Measurements from ENCODE around the gene MARVELD3. TPM values are rescaled to one million over a fixed set of nuclear protein-coding genes. Genes with fewer than 3 reads are reported as not detected.

The MARVELD3 gene
- total and polyA plus RNA-seq, 2 experiments from 2014 or later: 37.7 to 52.7 TPM

- Histone ChIP-seq H3K4me2 (no peak overlapping the region), H3K4me3 (no peak overlapping the region), H3K4me1 (ENCODE audit: insufficient read depth) (peaks cover 26% of the 10 kb centered on the region), H4K20me1 (ENCODE audit: insufficient read depth, poor library complexity, severe bottlenecking) (no peaks in the 10 kb centered on the region), H3K9me2 (replicated peaks; ENCODE audit: insufficient read depth) (no peaks in the 10 kb centered on the region), H3K27me3 (no peaks in the 10 kb centered on the region), H3K79me2 (no peaks in the 10 kb centered on the region), H2AFZ (no peak overlapping the region), H3K36me3 (replicated peaks; ENCODE audit: insufficient read depth, low read depth) (peaks cover 5% of the 10 kb centered on the region), H3K9me3 (ENCODE audit: low read depth) (no peaks in the 10 kb centered on the region), H3K27ac (no peak overlapping the region)
- no peak for DNase-seq (ENCODE audit: low spot score)
- TF ChIP-seq CTCF (IDR thresholded peaks at IDR 0.05; ENCODE audit: poor library complexity): no peak
- TF ChIP-seq EZH2phosphoT487 (IDR thresholded peaks at IDR 0.05; ENCODE audit: low read depth, severe bottlenecking, unreplicated experiment): no peak
- no peak for TF ChIP-seq EZH2 (IDR thresholded peaks at IDR 0.05; ENCODE audit: borderline replicate concordance)
- 62% methylated on average over 3 of the region's 3 CpGs for WGBS (ENCODE audit: low lambda C conversion rate, missing lambda C conversion rate)
Observed at GRCh38 chr16:71672125-71672524, 46.1 kb downstream of the MARVELD3 start.

- Histone ChIP-seq H3K36me3 (replicated peaks; ENCODE audit: insufficient read depth, low read depth) (peaks cover 5% of the 10 kb centered on the region), H3K4me3 (no peak overlapping the region)
Observed at GRCh38 chr16:71672803-71673581, 47.0 kb downstream of the MARVELD3 start.

GRCh38 chr16:71673582-71673973 is 47.6 kb downstream of the MARVELD3 start:
- peaks cover 5% of the 10 kb centered on the region for H3K36me3 ChIP-seq (replicated peaks; ENCODE audit: insufficient read depth, low read depth)
- no peak overlapping the region for H3K27ac ChIP-seq
- peaks cover 16% of the 10 kb centered on the region for H3K4me1 ChIP-seq (ENCODE audit: insufficient read depth)
- no peaks in the 10 kb centered on the region for H3K9me3 ChIP-seq (ENCODE audit: low read depth)
- no peaks in the 10 kb centered on the region for H3K27me3 ChIP-seq
- no peaks in the 10 kb centered on the region for H4K20me1 ChIP-seq (ENCODE audit: insufficient read depth, poor library complexity, severe bottlenecking)
- no peak for DNase-seq (ENCODE audit: low spot score)
- no peak overlapping the region for H3K4me3 ChIP-seq
- no peak overlapping the region for H2AFZ ChIP-seq
- H3K79me2 ChIP-seq: no peaks in the 10 kb centered on the region
- H3K4me2 ChIP-seq: no peak overlapping the region
- no peaks in the 10 kb centered on the region for H3K9me2 ChIP-seq (replicated peaks; ENCODE audit: insufficient read depth)
- TF ChIP-seq EZH2phosphoT487 (IDR thresholded peaks at IDR 0.05; ENCODE audit: low read depth, severe bottlenecking, unreplicated experiment) (no peak), CTCF (IDR thresholded peaks at IDR 0.05; ENCODE audit: poor library complexity) (no peak), EZH2 (IDR thresholded peaks at IDR 0.05; ENCODE audit: borderline replicate concordance) (no peak)
- 86% methylated on average over 1 of the region's 1 CpG for WGBS (ENCODE audit: low lambda C conversion rate, missing lambda C conversion rate)

More at GRCh38 chr16:71672803-71673581, 47.0 kb downstream of the MARVELD3 start:
- no peak overlapping the region for H2AFZ ChIP-seq
- H3K27me3 ChIP-seq: no peaks in the 10 kb centered on the region
- no peak for DNase-seq (ENCODE audit: low spot score)
- no peaks in the 10 kb centered on the region for H3K79me2 ChIP-seq
- TF ChIP-seq EZH2phosphoT487 (IDR thresholded peaks at IDR 0.05; ENCODE audit: low read depth, severe bottlenecking, unreplicated experiment) (no peak), EZH2 (IDR thresholded peaks at IDR 0.05; ENCODE audit: borderline replicate concordance) (no peak), CTCF (IDR thresholded peaks at IDR 0.05; ENCODE audit: poor library complexity) (no peak)
- no peaks in the 10 kb centered on the region for H3K9me3 ChIP-seq (ENCODE audit: low read depth)
- peaks cover 17% of the 10 kb centered on the region for H3K4me1 ChIP-seq (ENCODE audit: insufficient read depth)
- no peaks in the 10 kb centered on the region for H3K9me2 ChIP-seq (replicated peaks; ENCODE audit: insufficient read depth)
- no peak overlapping the region for H3K27ac ChIP-seq
- no peak overlapping the region for H3K4me2 ChIP-seq
- WGBS (ENCODE audit: low lambda C conversion rate, missing lambda C conversion rate): 96% methylated on average over 5 of the region's 5 CpGs
- H4K20me1 ChIP-seq (ENCODE audit: insufficient read depth, poor library complexity, severe bottlenecking): no peaks in the 10 kb centered on the region
